IPS-11a (cell line): ENCODE data around the gene EPB41L2.
"Not testable (repeated sequence)": the region's sequence is repeated elsewhere in the genome, so short reads cannot be mapped to it uniquely, and the experiment has no call there.

Experiments
- H3K4me3 ChIP-seq: one replicate; pipeline ENCODE4 v1.5.1; 2013; ENCODE audit warnings: low read depth, low read length, control low read depth

Gene EPB41L2

GRCh38 chr6:131037194-131037897, 25.7 kb downstream of the EPB41L2 start:
- H3K4me3 ChIP-seq: no peak overlapping the region

- H3K4me3 ChIP-seq: no peak overlapping the region
Measured at GRCh38 chr6:131036601-131037000, 26.4 kb downstream of the EPB41L2 start.

- no peak overlapping the region for H3K4me3 ChIP-seq
Measured at GRCh38 chr6:131036143-131036542, 26.9 kb downstream of the EPB41L2 start.

DNA sequence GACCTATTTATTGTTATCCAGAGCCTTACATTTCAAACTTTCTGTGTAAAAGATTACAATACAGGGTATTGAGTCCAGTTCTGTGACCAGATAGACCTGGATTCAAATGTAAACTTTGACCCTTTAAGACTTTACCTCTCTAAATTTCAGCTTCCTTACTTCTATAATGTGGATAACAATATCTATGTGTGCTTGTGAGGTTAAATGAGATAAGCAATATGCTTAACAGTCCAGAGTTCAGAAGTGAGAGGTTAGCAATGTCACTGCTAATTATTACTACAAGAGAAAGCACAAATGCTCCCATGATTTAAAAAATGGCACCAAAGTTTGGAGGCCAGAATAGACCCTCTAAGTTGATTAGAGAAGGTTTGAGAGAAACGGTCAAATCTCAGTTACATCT, 27.5 kb downstream of the EPB41L2 start:
- H3K4me3 ChIP-seq: no peak overlapping the region

- no peak overlapping the region for H3K4me3 ChIP-seq
Measured at GRCh38 chr6:131033631-131034030, 29.4 kb downstream of the EPB41L2 start.

- H3K4me3 ChIP-seq: no peak overlapping the region
Measured at GRCh38 chr6:131029626-131030297, 33.3 kb downstream of the EPB41L2 start.

GRCh38 chr6:131027326-131027725, 35.7 kb downstream of the EPB41L2 start:
- H3K4me3 ChIP-seq: no peak overlapping the region

DNA sequence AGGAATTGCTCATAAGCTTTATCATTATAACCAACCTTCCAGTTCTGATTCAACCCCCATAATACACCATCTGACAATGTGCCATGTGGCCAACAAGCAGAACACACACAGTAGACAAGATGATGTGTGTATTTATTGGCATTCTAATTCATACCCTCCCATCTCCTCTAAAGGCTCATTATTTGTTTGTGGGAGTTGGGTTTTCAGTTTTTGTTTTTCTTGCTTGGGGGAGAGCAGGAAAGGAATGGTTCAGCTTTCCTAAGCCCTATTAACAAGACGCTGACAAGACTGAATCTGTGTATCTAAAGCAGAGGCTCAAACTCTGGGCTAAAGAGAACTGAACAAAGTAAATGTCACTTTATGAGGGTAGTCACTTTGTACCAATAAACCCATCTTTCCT, 36.8 kb downstream of the EPB41L2 start:
- H3K4me3 ChIP-seq: no peak overlapping the region

GRCh38 chr6:131024565-131024964, 38.5 kb downstream of the EPB41L2 start:
- H3K4me3 ChIP-seq: no peak overlapping the region

- no peak overlapping the region for H3K4me3 ChIP-seq
Measured at GRCh38 chr6:131023834-131024504, 39.1 kb downstream of the EPB41L2 start.

- no peak overlapping the region for H3K4me3 ChIP-seq
Measured at GRCh38 chr6:131022691-131023090, 40.4 kb downstream of the EPB41L2 start.

- no peak overlapping the region for H3K4me3 ChIP-seq
Measured at GRCh38 chr6:131017962-131018361, 45.1 kb downstream of the EPB41L2 start.

GRCh38 chr6:131015630-131016263, 47.3 kb downstream of the EPB41L2 start:
- H3K4me3 ChIP-seq: no peak overlapping the region

DNA sequence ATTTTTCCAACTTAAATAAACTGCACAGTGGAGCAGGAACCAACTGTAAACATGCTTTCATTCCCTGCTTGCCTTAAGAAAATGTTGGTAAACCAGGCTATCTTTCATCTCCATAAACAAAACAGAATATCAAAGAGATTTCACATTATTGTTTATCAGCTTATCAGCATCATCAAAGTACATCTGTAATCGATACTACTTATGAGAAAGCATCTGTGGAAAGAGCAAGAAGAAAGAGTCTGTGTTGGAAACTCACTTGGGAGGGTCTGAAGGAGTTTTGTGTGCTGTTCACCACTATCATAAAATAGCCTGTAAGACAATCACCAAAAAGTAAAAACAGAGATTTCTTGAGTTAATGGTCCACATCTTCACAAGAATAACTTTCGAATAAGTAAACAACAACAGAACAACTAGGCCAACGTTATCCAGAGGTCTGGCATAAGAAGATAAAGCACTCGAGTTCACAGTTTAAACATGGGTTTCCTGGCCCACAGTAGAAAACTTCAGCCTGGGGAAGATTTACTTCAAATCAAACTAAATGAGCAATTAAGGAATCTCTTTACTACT, 47.9 kb downstream of the EPB41L2 start:
- no peak overlapping the region for H3K4me3 ChIP-seq

GRCh38 chr6:131014080-131014776, 48.8 kb downstream of the EPB41L2 start:
- no peak overlapping the region for H3K4me3 ChIP-seq

GRCh38 chr6:131013495-131013894, 49.5 kb downstream of the EPB41L2 start:
- H3K4me3 ChIP-seq: no peak overlapping the region

- H3K4me3 ChIP-seq: no peak overlapping the region
Measured at GRCh38 chr6:131009790-131010189, 53.3 kb downstream of the EPB41L2 start.

GRCh38 chr6:131008965-131009364, 54.1 kb downstream of the EPB41L2 start:
- not testable (repeated sequence) for H3K4me3 ChIP-seq

DNA sequence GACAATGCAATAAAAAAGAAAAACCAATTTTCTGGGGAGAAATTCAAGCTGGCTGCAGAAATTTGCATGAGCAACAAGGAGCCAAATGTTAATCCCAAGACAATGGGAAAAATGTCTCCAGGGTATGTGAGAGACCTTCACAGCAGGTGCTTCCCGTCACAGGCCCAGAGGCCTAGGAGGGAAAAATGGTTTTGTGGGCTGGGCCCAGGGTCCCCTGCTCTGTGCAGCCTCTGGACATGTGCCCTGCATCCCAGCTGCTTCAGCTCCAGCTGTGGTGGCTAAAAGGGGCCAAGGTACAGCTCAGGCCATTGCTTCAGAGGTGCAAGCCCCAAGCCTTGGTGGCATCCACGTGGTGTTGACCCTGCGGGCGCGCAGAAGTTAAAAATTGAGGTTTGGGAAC, 55.1 kb downstream of the EPB41L2 start:
- not testable (repeated sequence) for H3K4me3 ChIP-seq

- no peak overlapping the region for H3K4me3 ChIP-seq
Measured at GRCh38 chr6:131007286-131007685, 55.8 kb downstream of the EPB41L2 start.
